Measurements from ENCODE around the gene ARID4B.
"Not testable (repeated sequence)": the region's sequence is repeated elsewhere in the genome, so short reads cannot be mapped to it uniquely, and the experiment has no call there.

- not testable (repeated sequence) for TF ChIP-seq CTCF (IDR thresholded peaks at IDR 0.05; ENCODE audit: borderline replicate concordance, extremely low read depth, low read length, poor library complexity, severe bottlenecking); EZH2 (IDR thresholded peaks at IDR 0.05; ENCODE audit: borderline replicate concordance, low read depth, low read length, severe bottlenecking)
These were observed 168.0 kb downstream of the ARID4B start for GRCh38 chr1:235159930-235160329.

Measured in DND-41 (cell line).